Measurements from ENCODE around the gene HCAR3.
A peak's percentile ranks its signal among the peaks of the same experiment; 100 is the strongest.
"Not testable (repeated sequence)": the region's sequence is repeated elsewhere in the genome, so short reads cannot be mapped to it uniquely, and the experiment has no call there.

The HCAR3 gene

GRCh38 chr12:122716658-122717057, at the start of gene HCAR3:
TSS of gene HCAR3 (minus strand) at chr12:122716811. CDS start at chr12:122716737, 74 bp downstream.
- H3K9ac ChIP-seq (ENCODE audit: low read depth, low read length); H3K4me1 ChIP-seq (ENCODE audit: control insufficient read depth, insufficient read depth, low read length); H3K9me3 ChIP-seq (ENCODE audit: control insufficient read depth, insufficient read depth, low read length); H3K4me3 ChIP-seq (ENCODE audit: low read depth, low read length); H3K27me3 ChIP-seq (ENCODE audit: control insufficient read depth, insufficient read depth, low read length); H3K36me3 ChIP-seq (ENCODE audit: control insufficient read depth, insufficient read depth, low read length): not testable (repeated sequence)

DNA sequence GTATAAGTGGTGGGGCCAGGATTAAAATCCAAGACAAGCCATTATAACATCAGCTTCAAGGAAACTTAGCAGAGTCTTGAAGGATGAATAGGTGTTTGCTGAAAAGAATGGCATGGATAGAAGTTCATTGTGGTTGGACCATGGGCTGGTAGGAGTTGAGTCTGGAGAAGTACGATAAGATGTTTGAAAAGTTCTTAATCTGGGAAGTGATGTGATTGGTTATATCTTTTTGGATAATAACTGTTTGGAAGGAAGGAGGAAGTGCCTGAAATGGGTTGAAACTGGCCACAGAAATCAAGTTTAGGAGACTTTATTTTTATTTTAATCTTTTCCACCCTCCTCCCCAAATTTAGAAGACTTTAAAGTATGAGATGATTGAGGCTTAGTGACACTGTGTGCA, 41.0 kb upstream of the HCAR3 start:
- Histone ChIP-seq H3K9ac (ENCODE audit: low read depth, low read length) (no peak overlapping the region), H3K4me1 (ENCODE audit: control insufficient read depth, insufficient read depth, low read length) (peaks cover 5% of the 10 kb centered on the region), H3K9me3 (ENCODE audit: control insufficient read depth, insufficient read depth, low read length) (no peaks in the 10 kb centered on the region), H3K4me3 (ENCODE audit: low read depth, low read length) (no peak overlapping the region), H3K27me3 (ENCODE audit: control insufficient read depth, insufficient read depth, low read length) (no peaks in the 10 kb centered on the region), H3K36me3 (ENCODE audit: control insufficient read depth, insufficient read depth, low read length) (peaks cover 35% of the 10 kb centered on the region)

DNA sequence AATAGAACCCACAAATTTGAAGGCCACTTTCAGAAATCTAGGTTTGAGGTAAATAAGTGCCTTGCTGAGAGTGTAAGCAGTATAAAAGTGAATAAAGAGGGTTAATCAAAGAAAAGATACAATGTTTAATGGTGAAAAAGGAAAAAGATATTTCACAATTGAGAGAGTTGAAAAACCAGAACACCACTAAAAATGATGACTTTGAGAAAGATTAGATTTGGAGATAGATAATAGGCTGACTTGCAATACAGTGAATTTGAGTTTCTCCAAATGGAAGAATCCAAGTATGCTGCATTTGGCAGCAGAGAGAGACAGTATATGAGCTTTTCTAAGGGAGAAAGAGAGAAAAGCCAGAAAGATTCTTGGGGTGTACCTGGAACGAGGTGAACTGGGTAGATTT, 38.2 kb upstream of the HCAR3 start:
- Histone ChIP-seq H3K9ac (ENCODE audit: low read depth, low read length) (no peak overlapping the region), H3K36me3 (ENCODE audit: control insufficient read depth, insufficient read depth, low read length) (peaks cover 30% of the 10 kb centered on the region), H3K4me3 (ENCODE audit: low read depth, low read length) (no peak overlapping the region), H3K9me3 (ENCODE audit: control insufficient read depth, insufficient read depth, low read length) (no peaks in the 10 kb centered on the region), H3K4me1 (ENCODE audit: control insufficient read depth, insufficient read depth, low read length) (peaks cover 9% of the 10 kb centered on the region), H3K27me3 (ENCODE audit: control insufficient read depth, insufficient read depth, low read length) (no peaks in the 10 kb centered on the region)

DNA sequence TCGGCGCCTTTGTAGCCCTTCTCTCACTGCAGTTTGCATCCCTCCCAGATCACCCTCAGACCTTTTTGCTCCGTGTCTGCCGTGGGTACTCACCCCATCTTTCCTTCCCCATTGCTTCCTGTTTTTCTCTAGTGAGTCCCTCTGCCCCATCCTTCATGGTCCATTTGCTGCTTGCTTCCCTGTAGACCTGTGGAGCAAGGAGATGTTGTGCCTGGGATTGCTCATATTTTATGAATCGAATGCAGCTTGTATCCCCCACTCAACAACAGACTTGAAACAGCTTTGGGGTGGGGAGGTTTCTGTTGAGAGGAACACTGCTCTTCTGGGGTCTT, 36.7 kb upstream of the HCAR3 start:
- Histone ChIP-seq H3K9me3 (ENCODE audit: control insufficient read depth, insufficient read depth, low read length) (no peaks in the 10 kb centered on the region), H3K4me3 (ENCODE audit: low read depth, low read length) (peak overlapping the region; percentile 97), H3K27me3 (ENCODE audit: control insufficient read depth, insufficient read depth, low read length) (no peaks in the 10 kb centered on the region), H3K36me3 (ENCODE audit: control insufficient read depth, insufficient read depth, low read length) (peaks cover 28% of the 10 kb centered on the region), H3K9ac (ENCODE audit: low read depth, low read length) (peak overlapping the region; percentile 97), H3K4me1 (ENCODE audit: control insufficient read depth, insufficient read depth, low read length) (peaks cover 14% of the 10 kb centered on the region)

- peaks cover 14% of the 10 kb centered on the region for H3K4me1 ChIP-seq (ENCODE audit: control insufficient read depth, insufficient read depth, low read length)
- H3K36me3 ChIP-seq (ENCODE audit: control insufficient read depth, insufficient read depth, low read length) = peaks cover 23% of the 10 kb centered on the region
- peak within 1 kb of the TSS; percentile 97 for H3K9ac ChIP-seq (ENCODE audit: low read depth, low read length)
- no peaks in the 10 kb centered on the region for H3K9me3 ChIP-seq (ENCODE audit: control insufficient read depth, insufficient read depth, low read length)
- no peaks in the 10 kb centered on the region for H3K27me3 ChIP-seq (ENCODE audit: control insufficient read depth, insufficient read depth, low read length)
- peak within 1 kb of the TSS; percentile 97 for H3K4me3 ChIP-seq (ENCODE audit: low read depth, low read length)
Observed at GRCh38 chr12:122752464-122753318, 36.1 kb upstream of the HCAR3 start, which contains the start of gene DENR. TSS of gene DENR (plus strand) at chr12:122752824. CDS start at chr12:122753702, 878 bp downstream.

GRCh38 chr12:122750781-122751515, 34.3 kb upstream of the HCAR3 start:
- H3K9me3 ChIP-seq (ENCODE audit: control insufficient read depth, insufficient read depth, low read length); H3K27me3 ChIP-seq (ENCODE audit: control insufficient read depth, insufficient read depth, low read length): not testable (repeated sequence)
- Histone ChIP-seq H3K9ac (ENCODE audit: low read depth, low read length) (peak overlapping the region; percentile 38), H3K36me3 (ENCODE audit: control insufficient read depth, insufficient read depth, low read length) (peaks cover 17% of the 10 kb centered on the region), H3K4me1 (ENCODE audit: control insufficient read depth, insufficient read depth, low read length) (peaks cover 14% of the 10 kb centered on the region), H3K4me3 (ENCODE audit: low read depth, low read length) (peak overlapping the region; percentile 33)

DNA sequence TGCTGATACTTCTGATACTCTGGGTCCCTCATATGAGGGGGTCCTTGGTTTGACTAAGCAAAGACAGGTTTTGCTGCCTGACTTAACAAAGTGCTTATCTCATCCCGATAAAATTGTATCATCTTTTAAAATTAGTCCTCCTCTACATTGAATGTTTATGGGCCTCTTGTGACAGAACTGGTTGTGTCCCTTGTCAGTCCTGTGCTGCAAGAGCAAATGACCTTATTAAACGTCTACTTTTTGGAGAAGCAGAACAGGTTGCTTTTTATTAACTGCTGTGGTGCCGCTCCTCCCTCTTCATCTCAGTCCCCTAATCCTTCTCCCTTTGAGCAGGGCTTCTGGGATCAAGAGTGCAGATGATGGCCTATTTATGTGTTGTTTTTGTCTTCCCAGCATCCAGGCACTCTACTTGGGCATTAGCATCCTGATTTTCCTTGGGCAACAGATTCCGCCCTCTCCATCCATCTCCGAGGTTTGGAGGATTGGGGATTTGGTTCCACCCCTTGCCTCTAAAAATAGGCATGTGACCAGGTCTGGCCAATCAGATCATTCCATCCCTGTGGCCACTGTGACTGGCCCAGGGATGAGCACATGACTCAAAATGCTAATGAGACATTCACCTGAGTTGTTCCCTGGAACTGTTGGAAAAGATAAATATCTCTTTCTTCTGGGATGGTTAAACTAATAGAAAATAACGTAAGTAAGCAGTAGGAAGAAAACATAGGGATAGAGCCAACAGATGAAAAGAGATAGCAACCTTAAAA, 33.1 kb upstream of the HCAR3 start:
- Histone ChIP-seq H3K27me3 (ENCODE audit: control insufficient read depth, insufficient read depth, low read length) (no peaks in the 10 kb centered on the region), H3K9ac (ENCODE audit: low read depth, low read length) (no peak overlapping the region), H3K4me1 (ENCODE audit: control insufficient read depth, insufficient read depth, low read length) (peaks cover 14% of the 10 kb centered on the region), H3K4me3 (ENCODE audit: low read depth, low read length) (no peak overlapping the region), H3K9me3 (ENCODE audit: control insufficient read depth, insufficient read depth, low read length) (no peaks in the 10 kb centered on the region), H3K36me3 (ENCODE audit: control insufficient read depth, insufficient read depth, low read length) (peaks cover 8% of the 10 kb centered on the region)

DNA sequence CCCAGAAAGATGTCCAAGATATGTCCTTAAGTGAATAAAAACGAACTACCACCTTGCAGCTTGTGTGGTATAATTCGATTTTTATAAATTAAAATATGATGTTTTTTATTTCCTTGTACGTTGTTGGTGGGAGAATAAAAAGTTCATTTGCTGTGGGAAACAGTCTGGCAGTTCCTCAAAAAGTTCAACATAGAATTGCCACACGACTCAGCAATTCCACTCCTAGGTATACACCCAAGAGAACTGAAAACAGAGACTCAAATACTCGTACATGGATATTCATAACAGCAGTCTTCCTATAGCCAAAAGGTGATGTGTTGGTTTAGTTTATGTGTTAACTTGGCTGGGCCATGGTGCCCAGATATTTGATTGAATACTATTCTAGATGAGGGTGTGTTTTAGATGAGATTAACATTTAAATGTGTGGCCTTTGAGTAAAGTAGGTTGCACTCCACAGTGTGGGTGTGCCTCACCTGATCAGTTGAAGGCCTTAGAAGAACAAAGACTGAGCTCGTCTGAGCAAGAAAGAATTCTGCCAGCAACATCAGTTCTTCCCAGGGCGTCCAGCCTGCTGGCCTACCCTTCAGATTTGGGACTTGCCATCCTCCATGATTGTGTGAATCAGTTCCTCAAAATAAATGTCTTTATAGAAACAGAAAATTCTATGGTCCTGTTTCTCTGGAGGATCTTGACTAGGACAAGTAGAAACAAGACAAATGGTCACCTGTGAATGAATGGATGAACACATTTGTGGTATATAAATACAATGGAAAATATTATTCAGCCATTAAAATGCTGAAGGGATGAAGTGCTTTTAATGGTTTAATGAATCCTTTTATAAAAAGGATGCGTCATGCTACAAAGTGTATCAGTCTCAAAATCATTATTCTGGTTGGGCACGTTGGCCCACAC, 30.9 kb upstream of the HCAR3 start:
- H3K9me3 ChIP-seq (ENCODE audit: control insufficient read depth, insufficient read depth, low read length) = no peaks in the 10 kb centered on the region
- H3K27me3 ChIP-seq (ENCODE audit: control insufficient read depth, insufficient read depth, low read length) = no peaks in the 10 kb centered on the region

GRCh38 chr12:122743895-122744525, 27.4 kb upstream of the HCAR3 start:
- Histone ChIP-seq H3K36me3 (ENCODE audit: control insufficient read depth, insufficient read depth, low read length) (no peaks in the 10 kb centered on the region), H3K9me3 (ENCODE audit: control insufficient read depth, insufficient read depth, low read length) (no peaks in the 10 kb centered on the region), H3K9ac (ENCODE audit: low read depth, low read length) (no peak overlapping the region), H3K4me1 (ENCODE audit: control insufficient read depth, insufficient read depth, low read length) (no peaks in the 10 kb centered on the region), H3K4me3 (ENCODE audit: low read depth, low read length) (no peak overlapping the region), H3K27me3 (ENCODE audit: control insufficient read depth, insufficient read depth, low read length) (no peaks in the 10 kb centered on the region)

More for the DNA sequence above, 30.9 kb upstream of the HCAR3 start:
- H3K4me1 ChIP-seq (ENCODE audit: control insufficient read depth, insufficient read depth, low read length) = peaks cover 9% of the 10 kb centered on the region
- no peaks in the 10 kb centered on the region for H3K36me3 ChIP-seq (ENCODE audit: control insufficient read depth, insufficient read depth, low read length)
- no peak overlapping the region for H3K9ac ChIP-seq (ENCODE audit: low read depth, low read length)
- no peak overlapping the region for H3K4me3 ChIP-seq (ENCODE audit: low read depth, low read length)

DNA sequence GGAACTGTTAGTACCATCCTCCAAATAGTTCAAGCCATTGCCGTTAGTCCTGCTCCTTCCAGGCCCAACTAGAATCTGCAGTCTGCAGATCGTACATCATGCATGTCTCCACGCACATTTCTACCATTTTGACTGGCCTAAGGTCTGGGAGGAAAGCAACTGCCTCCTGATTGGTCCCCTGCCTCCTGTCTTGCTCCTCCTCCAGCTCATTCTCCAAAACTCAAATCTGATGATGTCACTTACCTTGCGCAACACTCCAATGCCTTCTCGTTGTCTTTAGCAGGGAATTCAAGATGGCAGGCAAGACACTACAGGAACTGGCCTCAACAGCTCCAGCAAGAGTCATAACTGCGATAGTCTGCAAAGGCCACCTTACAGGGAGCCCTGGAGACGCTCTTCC, 23.7 kb upstream of the HCAR3 start:
- Histone ChIP-seq H3K4me3 (ENCODE audit: low read depth, low read length) (no peak overlapping the region), H3K9ac (ENCODE audit: low read depth, low read length) (no peak overlapping the region), H3K27me3 (ENCODE audit: control insufficient read depth, insufficient read depth, low read length) (no peaks in the 10 kb centered on the region)

More for the DNA sequence above, 23.7 kb upstream of the HCAR3 start:
- H3K36me3 ChIP-seq (ENCODE audit: control insufficient read depth, insufficient read depth, low read length) = no peaks in the 10 kb centered on the region
- no peaks in the 10 kb centered on the region for H3K4me1 ChIP-seq (ENCODE audit: control insufficient read depth, insufficient read depth, low read length)
- H3K9me3 ChIP-seq (ENCODE audit: control insufficient read depth, insufficient read depth, low read length) = no peaks in the 10 kb centered on the region

Data from iPS-15b (cell line).